ENCODE data around the gene PXDN. TPM values are rescaled to one million over a fixed set of nuclear protein-coding genes. Genes with fewer than 3 reads are reported as not detected.
"Not testable (repeated sequence)": the region's sequence is repeated elsewhere in the genome, so short reads cannot be mapped to it uniquely, and the experiment has no call there.

PXDN gene
- total RNA-seq, 4 donors from 2014 or later = 0.72 to 10.9 (median 5.9) TPM

DNA sequence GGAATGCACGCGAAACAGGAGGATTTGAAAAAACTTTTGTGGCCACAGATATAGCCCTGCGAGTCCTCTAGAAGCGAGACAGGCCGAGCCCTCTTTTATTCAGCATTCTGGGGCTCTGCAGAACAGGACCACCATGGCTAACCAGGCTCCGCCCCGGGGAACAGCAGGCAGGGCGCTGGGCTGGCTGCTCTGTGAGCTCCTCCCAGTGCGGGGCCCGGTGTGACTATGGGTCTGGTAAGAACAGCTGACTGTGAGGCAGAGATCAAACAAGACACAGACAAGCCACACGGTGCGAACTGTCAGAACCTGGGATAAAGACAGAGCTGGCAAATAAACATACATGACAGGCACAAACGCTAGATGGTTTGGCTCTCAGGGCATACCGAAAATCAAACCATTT lies 15.5 kb downstream of the PXDN start:
- Histone ChIP-seq H3K27ac (peak overlapping the region in 2 of 4 donors; percentile 65 to 84), H3K4me1 (peaks cover 3 to 39% (median 23%) of the 10 kb centered on the region in 3 donors), H3K36me3 (no peaks in the 10 kb centered on the region), H3K27me3 (no peaks in the 10 kb centered on the region), H3K4me3 (no peak overlapping the region), H3K9me3 (no peaks in the 10 kb centered on the region)
- WGBS, 2 donors = 75 to 94% methylated on average over 8 to 10 of the region's 14 CpGs
- no peak for DNase-seq
- intact Hi-C loops (cut with DNase I) = no loop called here
- TF ChIP-seq POLR2A (IDR thresholded peaks at IDR 0.05) = no peak
- TF ChIP-seq, protein P1, sequence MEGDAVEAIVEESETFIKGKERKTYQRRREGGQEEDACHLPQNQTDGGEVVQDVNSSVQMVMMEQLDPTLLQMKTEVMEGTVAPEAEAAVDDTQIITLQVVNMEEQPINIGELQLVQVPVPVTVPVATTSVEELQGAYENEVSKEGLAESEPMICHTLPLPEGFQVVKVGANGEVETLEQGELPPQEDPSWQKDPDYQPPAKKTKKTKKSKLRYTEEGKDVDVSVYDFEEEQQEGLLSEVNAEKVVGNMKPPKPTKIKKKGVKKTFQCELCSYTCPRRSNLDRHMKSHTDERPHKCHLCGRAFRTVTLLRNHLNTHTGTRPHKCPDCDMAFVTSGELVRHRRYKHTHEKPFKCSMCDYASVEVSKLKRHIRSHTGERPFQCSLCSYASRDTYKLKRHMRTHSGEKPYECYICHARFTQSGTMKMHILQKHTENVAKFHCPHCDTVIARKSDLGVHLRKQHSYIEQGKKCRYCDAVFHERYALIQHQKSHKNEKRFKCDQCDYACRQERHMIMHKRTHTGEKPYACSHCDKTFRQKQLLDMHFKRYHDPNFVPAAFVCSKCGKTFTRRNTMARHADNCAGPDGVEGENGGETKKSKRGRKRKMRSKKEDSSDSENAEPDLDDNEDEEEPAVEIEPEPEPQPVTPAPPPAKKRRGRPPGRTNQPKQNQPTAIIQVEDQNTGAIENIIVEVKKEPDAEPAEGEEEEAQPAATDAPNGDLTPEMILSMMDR (IDR thresholded peaks at IDR 0.05) = no peak

DNA sequence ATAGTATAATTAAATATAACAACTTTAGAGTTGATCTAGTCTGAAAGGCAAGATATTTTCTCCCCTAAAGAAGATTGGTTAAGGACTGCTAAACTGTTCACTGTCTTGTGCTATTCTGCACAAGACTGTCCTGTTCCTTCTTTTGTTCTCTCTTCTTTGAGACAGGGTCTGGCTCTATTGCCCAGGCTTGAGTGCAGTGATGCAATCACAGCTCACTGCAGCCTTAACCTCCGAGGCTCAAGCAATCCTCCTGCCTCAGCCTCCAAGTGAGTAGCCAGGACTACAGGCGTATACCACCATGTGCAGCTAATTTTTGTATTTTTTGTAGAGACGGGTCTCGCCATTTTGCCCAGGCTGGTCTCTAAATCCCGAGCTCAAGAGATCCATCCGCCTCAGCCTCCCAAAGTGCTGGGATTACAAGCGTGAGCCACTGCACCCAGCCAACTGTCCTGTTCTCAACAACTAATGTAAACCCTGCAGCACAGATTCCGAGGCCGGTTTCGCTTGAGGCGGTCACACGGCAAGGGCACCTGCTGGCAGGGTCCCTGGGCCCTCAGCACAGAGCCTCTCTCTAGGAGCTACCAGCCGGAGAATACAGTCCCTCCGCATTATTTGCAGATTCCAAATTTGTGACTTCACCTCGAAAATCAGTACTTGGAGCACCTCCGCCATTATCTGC lies 16.4 kb downstream of the PXDN start:
- DNase-seq = no peak
- Histone ChIP-seq H3K4me1 (peaks cover 3 to 39% (median 23%) of the 10 kb centered on the region in 3 donors), H3K9me3 (no peaks in the 10 kb centered on the region), H3K4me3 (no peak overlapping the region), H3K36me3 (no peaks in the 10 kb centered on the region), H3K27me3 (no peaks in the 10 kb centered on the region), H3K27ac (no peak overlapping the region)
- intact Hi-C loops (cut with DNase I) = no loop called here
- TF ChIP-seq, protein P1 (IDR thresholded peaks at IDR 0.05) = no peak
- TF ChIP-seq POLR2A (IDR thresholded peaks at IDR 0.05) = no peak
- 94 to 98% methylated on average over 11 to 16 of the region's 16 CpGs for WGBS, 2 donors

DNA sequence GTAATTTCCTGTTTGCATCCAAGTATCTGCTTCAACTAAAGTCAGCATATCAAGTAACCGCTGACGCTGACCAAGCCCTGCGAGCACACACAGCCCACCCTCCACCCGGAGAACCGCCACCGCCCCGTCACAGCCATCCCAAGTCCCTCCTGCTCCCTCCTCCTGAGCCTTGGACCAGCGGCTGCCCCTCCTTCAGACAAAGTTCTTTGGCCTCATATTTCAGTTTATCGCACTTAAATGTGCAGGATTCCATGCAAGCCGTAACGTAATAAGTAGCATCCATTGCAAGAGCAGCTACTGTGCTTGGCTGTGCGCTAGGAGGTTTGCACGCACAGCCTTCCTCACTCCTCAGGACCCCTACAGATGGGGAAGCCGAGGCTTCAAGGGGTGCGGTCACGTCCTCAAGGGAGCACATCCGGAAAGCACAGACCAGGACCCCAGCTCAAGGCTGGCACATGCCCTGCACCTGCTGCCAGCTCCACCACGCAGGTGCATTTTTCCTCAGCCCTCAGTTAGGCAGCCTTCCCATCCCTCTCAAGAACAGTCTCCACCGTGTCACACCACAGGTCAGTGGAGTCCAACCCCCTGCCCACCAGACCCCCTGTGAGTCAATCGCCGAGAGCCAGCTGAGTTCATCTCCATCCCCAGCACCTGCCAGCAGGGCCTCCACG lies 17.1 kb downstream of the PXDN start:
- TF ChIP-seq, protein P1 (IDR thresholded peaks at IDR 0.05) = no peak
- no peak for TF ChIP-seq POLR2A (IDR thresholded peaks at IDR 0.05)
- 81 to 82% methylated on average over 12 to 16 of the region's 22 CpGs for WGBS, 2 donors
- no peak for DNase-seq
- H3K27me3 ChIP-seq = no peaks in the 10 kb centered on the region
- H3K4me1 ChIP-seq = peaks cover 3 to 39% (median 19%) of the 10 kb centered on the region in 3 donors
- intact Hi-C loops (cut with DNase I) = no loop called here
- no peaks in the 10 kb centered on the region for H3K9me3 ChIP-seq
- no peaks in the 10 kb centered on the region for H3K36me3 ChIP-seq
- H3K27ac ChIP-seq = no peak overlapping the region
- H3K4me3 ChIP-seq = peak overlapping the region in 1 of 4 donors; percentile 4

DNA sequence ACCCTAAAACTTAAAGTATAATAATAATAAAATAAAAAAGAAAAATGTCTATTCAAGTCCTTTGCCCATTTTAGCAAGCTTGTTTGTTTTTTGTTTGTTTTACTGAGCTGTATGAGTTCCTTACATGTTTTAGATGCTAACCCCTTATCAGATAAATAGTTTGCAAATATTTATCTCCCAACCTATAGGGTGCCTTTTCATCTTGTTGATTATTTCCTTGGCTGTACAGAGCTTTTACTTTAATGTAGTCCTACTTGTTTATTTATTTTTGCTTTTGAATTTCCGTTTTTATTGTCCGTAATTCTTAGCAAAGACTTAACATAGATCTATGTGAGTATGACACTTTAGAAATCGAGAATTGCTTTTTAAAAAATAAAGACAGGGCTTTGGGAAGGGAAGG lies 17.8 kb downstream of the PXDN start:
- 59 to 71% methylated on average over 3 of the region's 3 CpGs for WGBS, 2 donors
- TF ChIP-seq POLR2A (IDR thresholded peaks at IDR 0.05) = no peak
- TF ChIP-seq, protein P1 (IDR thresholded peaks at IDR 0.05) = no peak
- no peaks in the 10 kb centered on the region for H3K9me3 ChIP-seq
- peaks cover 3 to 39% (median 13%) of the 10 kb centered on the region in 3 donors for H3K4me1 ChIP-seq
- H3K36me3 ChIP-seq = no peaks in the 10 kb centered on the region
- no peak overlapping the region for H3K27ac ChIP-seq
- intact Hi-C loops (cut with DNase I) = no loop called here
- no peaks in the 10 kb centered on the region for H3K27me3 ChIP-seq
- H3K4me3 ChIP-seq = no peak overlapping the region
- no peak for DNase-seq

DNA sequence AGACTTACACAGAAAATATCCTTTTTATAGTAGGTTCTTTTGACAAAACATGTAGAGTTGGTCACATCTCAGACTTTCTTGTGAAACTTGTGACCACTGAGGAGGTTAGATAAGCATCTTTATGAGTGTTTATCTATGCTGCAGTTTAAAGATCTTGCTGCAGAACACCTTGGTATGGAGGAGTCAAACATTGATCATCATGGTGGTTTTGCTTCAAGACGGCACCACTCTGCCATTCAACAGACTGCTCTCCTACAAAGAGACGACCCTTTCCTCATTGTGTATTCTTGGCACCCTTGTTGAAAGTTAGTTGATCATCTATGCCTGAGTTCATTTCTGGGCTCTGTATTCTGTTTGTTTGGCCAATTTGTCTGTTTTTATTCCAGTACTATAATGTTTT lies 20.0 kb downstream of the PXDN start:
- H3K4me1 ChIP-seq = peaks cover 3 to 34% (median 9%) of the 10 kb centered on the region in 3 donors
- H3K4me3 ChIP-seq; H3K36me3 ChIP-seq; H3K9me3 ChIP-seq; intact Hi-C loops (cut with DNase I); DNase-seq; H3K27me3 ChIP-seq; H3K27ac ChIP-seq: not testable (repeated sequence)
- 76% methylated on average over 2 of the region's 2 CpGs for WGBS, 2 donors

All from esophagus squamous epithelium (tissue), 5 donors.